H1 (cell line): ENCODE measurements around the gene ME1. TPM values are rescaled to one million over a fixed set of nuclear protein-coding genes. Genes with fewer than 3 reads are reported as not detected.

Experiments used
- CTCF ChIA-PET: fragments of 300-600 bp; sonication (Branson Sonifier 250); formaldehyde crosslinking; loops from one replicate; lab custom pipeline; 2021; ENCODE audit not compliant: partially characterized antibody; lab: Charles Lee
- POLR2A ChIA-PET: fragments of 300-600 bp; sonication (Branson Sonifier 250); formaldehyde crosslinking; loops from one replicate; lab custom pipeline; 2021; ENCODE audit warnings: inconsistent platforms; ENCODE audit not compliant: partially characterized antibody; lab: Charles Lee
- DNase-seq, 2 experiments: peaks; one replicate each; pipeline versions ENCODE4 v3.0.0 to v3.0.0-alpha.2; 2010 to 2022; ENCODE audit warnings: low spot score in 2 of 2, low read depth in 1 of 2, mixed read lengths in 1 of 2
- FAIRE-seq: peaks from 2 replicates; lab custom pipeline; 2011; peaks lifted over from hg19 to GRCh38; lab: Jason Lieb, UNC
- H2AFZ ChIP-seq: 2 replicates; pipeline ENCODE4 v1.8.1; 2012; ENCODE audit warnings: low read length, inconsistent platforms
- H2AK5ac ChIP-seq: 2 replicates; pipeline ENCODE4 v1.6.1; 2013; ENCODE audit warnings: low read depth, low read length
- H2BK120ac ChIP-seq: replicated peaks from 2 replicates; pipeline ENCODE3; 2013; ENCODE audit warnings: low read depth, low read length, inconsistent platforms
- H2BK12ac ChIP-seq: 2 replicates; pipeline ENCODE4 v1.6.1; 2013; ENCODE audit warnings: low read depth, low read length
- H2BK15ac ChIP-seq: 2 replicates; pipeline ENCODE4 v1.6.1; 2013; ENCODE audit warnings: low read length
- H2BK20ac ChIP-seq: 2 replicates; pipeline ENCODE4 v1.6.1; 2013; ENCODE audit warnings: low read length
- H2BK5ac ChIP-seq: 2 replicates; pipeline ENCODE4 v1.6.1; 2013; ENCODE audit warnings: low read depth, low read length
- H3K14ac ChIP-seq: 2 replicates; pipeline ENCODE4 v1.6.1; 2013; ENCODE audit warnings: inconsistent platforms; ENCODE audit not compliant: insufficient read length
- H3K18ac ChIP-seq: 2 replicates; pipeline ENCODE4 v1.6.1; 2013; ENCODE audit warnings: low read length; ENCODE audit errors: extremely low read depth
- H3K23ac ChIP-seq: 2 replicates; pipeline ENCODE4 v1.6.1; 2013; ENCODE audit warnings: inconsistent platforms; ENCODE audit not compliant: insufficient read length
- H3K23me2 ChIP-seq: 2 replicates; pipeline ENCODE4 v1.6.1; 2013; ENCODE audit warnings: low read depth, low read length
- H3K27ac ChIP-seq: 2 replicates; pipeline ENCODE4 v1.6.1; 2011; ENCODE audit warnings: low read depth, low read length, inconsistent platforms
- H3K27me3 ChIP-seq, 4 experiments: replicated peaks in 1 of 4; 1 replicate in 1 of 4; 2 replicates in 3 of 4; pipeline versions ENCODE4 v1.6.1 to v1.8.1; 2011 to 2013; ENCODE audit warnings: low read length in 3 of 4, mild to moderate bottlenecking in 3 of 4, inconsistent platforms in 2 of 4, mixed read lengths in 2 of 4, moderate library complexity in 1 of 4; ENCODE audit not compliant: control insufficient read depth in 3 of 4, insufficient read depth in 3 of 4; ENCODE audit errors: extremely low read depth in 1 of 4
- H3K36me3 ChIP-seq, 4 experiments: 2 replicates each; pipeline versions ENCODE4 v1.6.1 to v1.8.1; 2011 to 2013; ENCODE audit warnings: mild to moderate bottlenecking in 4 of 4, low read length in 3 of 4, moderate library complexity in 2 of 4, control low read depth in 1 of 4, inconsistent platforms in 1 of 4; ENCODE audit not compliant: insufficient read depth in 4 of 4, control insufficient read depth in 2 of 4
- H3K4ac ChIP-seq: replicated peaks from 2 replicates; pipeline ENCODE3; 2013; ENCODE audit warnings: low read length, low read depth, mixed read lengths, inconsistent platforms; ENCODE audit not compliant: insufficient read length
- H3K4me1 ChIP-seq, 4 experiments: replicated peaks in 1 of 4; 1 replicate in 1 of 4; 2 replicates in 3 of 4; pipeline versions ENCODE4 v1.6.1 to v1.8.1; 2011 to 2013; ENCODE audit warnings: low read length in 3 of 4, inconsistent platforms in 2 of 4, mixed read lengths in 1 of 4; ENCODE audit not compliant: insufficient read depth in 4 of 4, control insufficient read depth in 3 of 4
- H3K4me2 ChIP-seq, 2 experiments: 2 replicates each; pipeline versions ENCODE4 v1.6.1 to v1.8.1; 2011 to 2013; ENCODE audit warnings: low read depth in 2 of 2, low read length in 2 of 2, control low read depth in 1 of 2, inconsistent platforms in 1 of 2, mild to moderate bottlenecking in 1 of 2; ENCODE audit not compliant: insufficient read depth in 1 of 2
- H3K4me3 ChIP-seq, 4 experiments: fragments of 200-600, 300-600 bp in 1 of 4; sonication (generic), shearing (Covaris generic), sonication (Bioruptor Twin) in 1 of 4; 2 replicates each; pipeline versions ENCODE4 v1.5.1 to v1.8.1; 2011 to 2016; ENCODE audit warnings: low read length in 4 of 4, low read depth in 3 of 4, control low read depth in 2 of 4, inconsistent platforms in 2 of 4, mild to moderate bottlenecking in 2 of 4, mixed read lengths in 1 of 4, moderate library complexity in 1 of 4; ENCODE audit not compliant: insufficient read depth in 2 of 4; ENCODE audit errors: extremely low read depth in 1 of 4
- H3K56ac ChIP-seq: replicated peaks from 2 replicates; pipeline ENCODE3; 2013; ENCODE audit warnings: low read depth, mild to moderate bottlenecking, mixed read lengths, low read length, inconsistent platforms; ENCODE audit not compliant: insufficient read length
- H3K79me1 ChIP-seq: 2 replicates; pipeline ENCODE4 v1.6.1; 2013; ENCODE audit warnings: low read depth, low read length, control low read depth
- H3K79me2 ChIP-seq, 2 experiments: 2 replicates each; pipeline versions ENCODE4 v1.6.1 to v1.8.1; 2012 to 2013; ENCODE audit warnings: low read length in 2 of 2, mild to moderate bottlenecking in 2 of 2, inconsistent platforms in 1 of 2; ENCODE audit not compliant: insufficient read depth in 2 of 2, control insufficient read depth in 1 of 2
- H3K9ac ChIP-seq, 4 experiments: replicated peaks in 1 of 4; 1 replicate in 1 of 4; 2 replicates in 3 of 4; pipeline versions ENCODE4 v1.6.1 to v1.8.1; 2011 to 2013; ENCODE audit warnings: low read depth in 3 of 4, low read length in 3 of 4, control low read depth in 2 of 4, mild to moderate bottlenecking in 2 of 4, moderate library complexity in 2 of 4, inconsistent platforms in 1 of 4; ENCODE audit errors: extremely low read depth in 1 of 4
- H3K9me3 ChIP-seq, 2 experiments: 2 replicates each; pipeline versions ENCODE4 v1.6.1 to v1.8.1; 2012 to 2013; ENCODE audit warnings: mild to moderate bottlenecking in 2 of 2, moderate library complexity in 2 of 2, control low read depth in 1 of 2, inconsistent platforms in 1 of 2, low read depth in 1 of 2, low read length in 1 of 2, mixed read lengths in 1 of 2; ENCODE audit not compliant: insufficient read depth in 2 of 2
- H4K20me1 ChIP-seq, 2 experiments: replicated peaks in 1 of 2; 2 replicates each; pipeline versions ENCODE3 to v1.8.1; 2011 to 2013; ENCODE audit warnings: inconsistent platforms in 2 of 2, low read length in 2 of 2, mild to moderate bottlenecking in 1 of 2; ENCODE audit not compliant: insufficient read depth in 2 of 2, control insufficient read depth in 1 of 2
- H4K5ac ChIP-seq: 2 replicates; pipeline ENCODE4 v1.6.1; 2013; ENCODE audit warnings: low read length, low read depth, mixed read lengths, inconsistent platforms; ENCODE audit not compliant: insufficient read length
- H4K8ac ChIP-seq: 2 replicates; pipeline ENCODE4 v1.8.0; 2013; ENCODE audit warnings: mild to moderate bottlenecking, moderate library complexity, low read length, inconsistent platforms; ENCODE audit not compliant: insufficient read depth; ENCODE audit errors: extremely low read depth
- H4K91ac ChIP-seq: replicated peaks from 2 replicates; pipeline ENCODE3; 2013; ENCODE audit warnings: low read length, mixed read lengths, inconsistent platforms; ENCODE audit not compliant: insufficient read length
- BRCA1 ChIP-seq: IDR thresholded peaks from 2 replicates; pipeline ENCODE4 v1.6.1; 2012; ENCODE audit warnings: low read depth, low read length, improper control_type of control experiment
- CBX5 ChIP-seq: fragments of 300-800, 300-1000 bp; sonication (generic); IDR thresholded peaks from 2 replicates; pipeline ENCODE4 v1.7.1; 2016; ENCODE audit warnings: antibody characterized with exemption, low read length, low read depth
- EGR1 ChIP-seq: IDR thresholded peaks from 2 replicates; pipeline ENCODE4 v1.6.1; 2011; ENCODE audit warnings: low read depth, low read length, borderline replicate concordance
- FOSL1 ChIP-seq: IDR thresholded peaks from 2 replicates; pipeline ENCODE4 v1.6.1; 2011; ENCODE audit warnings: mild to moderate bottlenecking, low read depth, low read length, moderate library complexity; ENCODE audit not compliant: insufficient read depth
- POU5F1 ChIP-seq: IDR thresholded peaks from 2 replicates; pipeline ENCODE4 v1.6.1; 2011; ENCODE audit warnings: low read depth, mild to moderate bottlenecking, low read length, moderate library complexity
- RXRA ChIP-seq: IDR thresholded peaks from 2 replicates; pipeline ENCODE4 v1.6.1; 2011; ENCODE audit warnings: low read depth, mild to moderate bottlenecking, low read length, moderate library complexity; ENCODE audit not compliant: insufficient read depth
- SP4 ChIP-seq: IDR thresholded peaks from 2 replicates; pipeline ENCODE4 v1.6.1; 2012; ENCODE audit warnings: low read length, inconsistent platforms
- SRF ChIP-seq: IDR thresholded peaks from 2 replicates; pipeline ENCODE4 v1.6.1; 2011; ENCODE audit warnings: mild to moderate bottlenecking, low read depth, low read length, moderate library complexity
- SUZ12 ChIP-seq: fragments of 200-600 bp; sonication (generic); IDR thresholded peaks from 2 replicates; pipeline ENCODE4 v1.6.1; 2012; ENCODE audit warnings: mild to moderate bottlenecking, inconsistent platforms, low read length, moderate library complexity, mixed read lengths
- ZNF274 ChIP-seq: IDR thresholded peaks from 2 replicates; pipeline ENCODE4 v1.7.0; 2012; ENCODE audit warnings: low read length, borderline replicate concordance; ENCODE audit errors: extremely low read depth
- WGBS, 2 experiments: shearing (Covaris generic) in 1 of 2; methylation state at CpG; one replicate each; pipeline versions ENCODE4 v1.1.6 to v1.1.7; 2013 to 2015; ENCODE audit warnings: low lambda C conversion rate in 2 of 2, mixed read lengths in 2 of 2, inconsistent platforms in 1 of 2, low coverage in 1 of 2, missing lambda C conversion rate in 1 of 2; ENCODE audit not compliant: insufficient replicate concordance in 2 of 2, insufficient coverage in 1 of 2, insufficient read length in 1 of 2; ENCODE audit errors: extremely low coverage in 1 of 2, missing lambda C conversion rate in 1 of 2; 5-methylcytosine and 5-hydroxymethylcytosine counted together
- polyA plus RNA-seq, 7 experiments: library from polyadenylated mRNA; depleted of rRNA in 3 of 7; stranded (reverse) in 5 of 7; unstranded in 2 of 7; fragments of >200 nt in 5 of 7; fragments of 200-250 nt in 2 of 7; gene quantifications; 1 replicate in 5 of 7; 2 replicates in 1 of 7; 4 replicates in 1 of 7; pipeline versions ENCODE4 v1.2.1 to v1.2.3, GENCODE V29; 2011 to 2013; ENCODE audit warnings: missing spikeins in 2 of 7, mixed read lengths in 2 of 7
- total RNA-seq: library from RNA; stranded (reverse); fragmentation: NEBNext Ultra II Directional; extraction: Animal tissue kit (Norgen Biotek cat#: 25700); gene quantifications from 2 replicates; pipeline ENCODE4 v1.2.1, GENCODE V29; 2021

The ME1 gene
- total and polyA plus RNA-seq, 2 of the 8 experiments (the other 6 are each of a cell fraction or from before 2014, with no cell fraction given), result 1.3 to 3.9 TPM

GRCh38 chr6:83292900-83293843 is 137.7 kb downstream of the ME1 start:
- 90% methylated on average over 9 of the region's 9 CpGs; no CpG with 5 or more reads in 1 of the 2 experiments for WGBS, 2 experiments
- CTCF ChIA-PET, result interaction anchor here (0.9 to 1.1 kb wide), 3 partner anchors 15 to 72 kb away, joined by 3 read pairs; no protein-coding TSS in a partner anchor

More at GRCh38 chr6:83292900-83293843, 137.7 kb downstream of the ME1 start:
- Histone ChIP-seq H3K79me1 (no peaks in the 10 kb centered on the region), H2BK5ac (no peak overlapping the region), H3K23me2 (no peaks in the 10 kb centered on the region), H2BK12ac (no peak overlapping the region), H2BK15ac (no peak overlapping the region), H4K91ac (no peak overlapping the region), H3K4me1 (no peaks in the 10 kb centered on the region), H4K20me1 (no peaks in the 10 kb centered on the region), H3K18ac (no peak overlapping the region), H4K8ac (no peak overlapping the region), H3K79me2 (no peaks in the 10 kb centered on the region), H3K4me2 (no peak overlapping the region), H4K5ac (no peak overlapping the region), H2BK120ac (no peak overlapping the region), H3K56ac (no peak overlapping the region), H3K36me3 (no peaks in the 10 kb centered on the region), H3K14ac (no peak overlapping the region)
- POLR2A ChIA-PET, result no interaction called here
- no peak for FAIRE-seq
- DNase-seq, result no peak
- no peak for TF ChIP-seq BRCA1
- no peak for TF ChIP-seq RXRA
- TF ChIP-seq ZNF274, result no peak
- no peak for TF ChIP-seq SP4
- no peak for TF ChIP-seq POU5F1
- TF ChIP-seq SUZ12, result no peak
- TF ChIP-seq FOSL1, result no peak
- TF ChIP-seq EGR1, result no peak
- no peak for TF ChIP-seq CBX5
- TF ChIP-seq SRF, result no peak
- TF ChIP-seq, all 59 proteins: peak for 0
- H2BK20ac ChIP-seq, result no peak overlapping the region
- H3K9me3 ChIP-seq, result no peaks in the 10 kb centered on the region; a peak in 1 of 4 replicates
- no peak overlapping the region for H2AFZ ChIP-seq
- H3K27me3 ChIP-seq, result no peaks in the 10 kb centered on the region
- no peak overlapping the region for H3K9ac ChIP-seq
- no peak overlapping the region for H3K4ac ChIP-seq
- H3K27ac ChIP-seq, result no peak overlapping the region
- no peak overlapping the region for H3K23ac ChIP-seq
- H2AK5ac ChIP-seq, result no peak overlapping the region
- no peak overlapping the region for H3K4me3 ChIP-seq
